IPS DF 6.9 (cell line): ENCODE results near the gene SYCE1L.

Source experiments
- DNase-seq: peaks from one replicate; pipeline ENCODE4 v3.0.0-alpha.2; 2013; ENCODE audit warnings: low read depth, low spot score
- H3K27ac ChIP-seq: one replicate; pipeline ENCODE4 v1.5.1; 2013; ENCODE audit warnings: low read length, control low read depth
- H3K27me3 ChIP-seq: 2 replicates; pipeline ENCODE4 v1.6.1; 2013; ENCODE audit warnings: mild to moderate bottlenecking, low read length; ENCODE audit not compliant: control insufficient read depth, insufficient read depth
- H3K36me3 ChIP-seq: 2 replicates; pipeline ENCODE4 v1.6.1; 2013; ENCODE audit warnings: low read length; ENCODE audit not compliant: control insufficient read depth, insufficient read depth
- H3K4me1 ChIP-seq: 2 replicates; pipeline ENCODE4 v1.6.1; 2013; ENCODE audit warnings: low read length; ENCODE audit not compliant: control insufficient read depth, insufficient read depth
- H3K4me3 ChIP-seq: 2 replicates; pipeline ENCODE4 v1.5.1; 2013; ENCODE audit warnings: mild to moderate bottlenecking, low read length
- H3K9me3 ChIP-seq: 2 replicates; pipeline ENCODE4 v1.6.1; 2013; ENCODE audit warnings: low read length, inconsistent platforms; ENCODE audit not compliant: control insufficient read depth, insufficient read depth
- WGBS: extraction: QIAGEN DNeasy Blood & Tissue Kit; methylation state at CpG from one replicate; pipeline ENCODE4 v1.1.7; 2013; ENCODE audit warnings: mixed read lengths, missing lambda C conversion rate; ENCODE audit not compliant: insufficient read length, insufficient coverage; 5-methylcytosine and 5-hydroxymethylcytosine counted together

SYCE1L gene

GRCh38 chr16:77206533-77206932 is 7.3 kb downstream of the SYCE1L start:
- WGBS, result no CpG with 5 or more reads among the region's 2 CpGs
- Histone ChIP-seq H3K36me3 (no peaks in the 10 kb centered on the region), H3K9me3 (no peaks in the 10 kb centered on the region), H3K27me3 (no peaks in the 10 kb centered on the region), H3K4me1 (peaks cover 6% of the 10 kb centered on the region; the same call in 1 of the 2 replicates), H3K4me3 (no peak overlapping the region), H3K27ac (no peak overlapping the region)
- no peak for DNase-seq

- Histone ChIP-seq H3K4me1 (peaks cover 8% of the 10 kb centered on the region; the same call in 1 of the 2 replicates), H3K9me3 (no peaks in the 10 kb centered on the region), H3K4me3 (no peak overlapping the region), H3K36me3 (no peaks in the 10 kb centered on the region), H3K27ac (no peak overlapping the region), H3K27me3 (no peaks in the 10 kb centered on the region)
- no CpG with 5 or more reads among the region's 5 CpGs for WGBS
- no peak for DNase-seq
These were observed 7.8 kb downstream of the SYCE1L start for GRCh38 chr16:77207030-77207429.

GRCh38 chr16:77208382-77208781 is 9.2 kb downstream of the SYCE1L start:
- Histone ChIP-seq H3K9me3 (no peaks in the 10 kb centered on the region), H3K27me3 (no peaks in the 10 kb centered on the region), H3K36me3 (no peaks in the 10 kb centered on the region), H3K27ac (no peak overlapping the region), H3K4me3 (no peak overlapping the region), H3K4me1 (peaks cover 8% of the 10 kb centered on the region; the same call in 1 of the 2 replicates)
- DNase-seq, result no peak
- WGBS, result no CpG with 5 or more reads among the region's 3 CpGs

- Histone ChIP-seq H3K4me3 (peak overlapping the region; percentile 49), H3K36me3 (no peaks in the 10 kb centered on the region), H3K4me1 (peaks cover 4% of the 10 kb centered on the region; the same call in 1 of the 2 replicates), H3K27ac (no peak overlapping the region), H3K27me3 (no peaks in the 10 kb centered on the region), H3K9me3 (no peaks in the 10 kb centered on the region)
- DNase-seq, result no peak
- WGBS, result no CpG with 5 or more reads among the region's 66 CpGs
These were observed 12.9 kb downstream of the SYCE1L start for GRCh38 chr16:77211880-77212740.

- Histone ChIP-seq H3K4me1 (peaks cover 4% of the 10 kb centered on the region; the same call in 1 of the 2 replicates), H3K27ac (no peak overlapping the region), H3K36me3 (no peaks in the 10 kb centered on the region), H3K9me3 (no peaks in the 10 kb centered on the region), H3K4me3 (peak overlapping the region; percentile 49), H3K27me3 (no peaks in the 10 kb centered on the region)
- DNase-seq, result no peak
- no CpG with 5 or more reads among the region's 62 CpGs for WGBS
These were observed 13.7 kb downstream of the SYCE1L start for GRCh38 chr16:77212741-77213541.

- WGBS, result no CpG with 5 or more reads among the region's 15 CpGs
- Histone ChIP-seq H3K4me3 (no peak overlapping the region), H3K27me3 (no peaks in the 10 kb centered on the region), H3K9me3 (no peaks in the 10 kb centered on the region), H3K36me3 (no peaks in the 10 kb centered on the region), H3K27ac (no peak overlapping the region), H3K4me1 (peaks cover 4% of the 10 kb centered on the region; the same call in 1 of the 2 replicates)
- DNase-seq, result no peak
These were observed 14.4 kb downstream of the SYCE1L start for GRCh38 chr16:77213542-77214106.

- Histone ChIP-seq H3K4me3 (no peak overlapping the region), H3K36me3 (no peaks in the 10 kb centered on the region), H3K27ac (no peak overlapping the region), H3K4me1 (peaks cover 4% of the 10 kb centered on the region; the same call in 1 of the 2 replicates), H3K27me3 (no peaks in the 10 kb centered on the region), H3K9me3 (no peaks in the 10 kb centered on the region)
- DNase-seq, result no peak
- WGBS, result no CpG with 5 or more reads among the region's 12 CpGs
These were observed 15.4 kb downstream of the SYCE1L start for GRCh38 chr16:77214411-77215138.

- WGBS, result no CpG with 5 or more reads among the region's 3 CpGs
- H3K4me1 ChIP-seq, result no peaks in the 10 kb centered on the region
- H3K4me3 ChIP-seq, result no peak overlapping the region
- no peak for DNase-seq
- H3K36me3 ChIP-seq, result no peaks in the 10 kb centered on the region
- no peaks in the 10 kb centered on the region for H3K27me3 ChIP-seq
- H3K9me3 ChIP-seq, result no peaks in the 10 kb centered on the region
- no peak overlapping the region for H3K27ac ChIP-seq
These were observed 20.2 kb downstream of the SYCE1L start for GRCh38 chr16:77219437-77219836.

- WGBS, result no CpG with 5 or more reads among the region's 3 CpGs
- H3K27me3 ChIP-seq, result no peaks in the 10 kb centered on the region
- H3K9me3 ChIP-seq, result no peaks in the 10 kb centered on the region
- H3K36me3 ChIP-seq, result no peaks in the 10 kb centered on the region
- H3K4me3 ChIP-seq, result no peak overlapping the region
- H3K4me1 ChIP-seq, result no peaks in the 10 kb centered on the region
- no peak for DNase-seq
- H3K27ac ChIP-seq, result no peak overlapping the region
These were observed 21.2 kb downstream of the SYCE1L start for GRCh38 chr16:77220427-77220826.

GRCh38 chr16:77221482-77221881 is 22.3 kb downstream of the SYCE1L start:
- no peak for DNase-seq
- Histone ChIP-seq H3K4me1 (no peaks in the 10 kb centered on the region), H3K27me3 (no peaks in the 10 kb centered on the region), H3K36me3 (no peaks in the 10 kb centered on the region), H3K9me3 (no peaks in the 10 kb centered on the region), H3K4me3 (no peak overlapping the region), H3K27ac (no peak overlapping the region)
- no CpG with 5 or more reads among the region's 4 CpGs for whole genome bisulfite sequencing
